Activated CD8-positive, alpha-beta T cell treated with anti-CD3 and anti-CD28 coated beads for 36 hours (primary cell): Measurements from ENCODE around the gene LRRC3B. TPM values are rescaled to one million over a fixed set of nuclear protein-coding genes. Genes with fewer than 3 reads are reported as not detected.

Source experiments
- ATAC-seq: fragments of 200-7000 bp; cut with Tn5 transposase; one replicate; pipeline ENCODE4 v1.10.0; 2021; ENCODE audit warnings: mild to moderate bottlenecking, moderate library complexity
- CTCF ChIA-PET: fragments of 350-600 bp; sonication (Branson Sonifier 250); formaldehyde crosslinking; loops from one replicate; lab custom pipeline; 2021; ENCODE audit warnings: antibody characterized with exemption; lab: Charles Lee
- POLR2A ChIA-PET: fragments of 350-600 bp; sonication (Branson Sonifier 250); formaldehyde crosslinking; loops from one replicate; lab custom pipeline; 2021; ENCODE audit warnings: antibody characterized with exemption; lab: Charles Lee
- DNase-seq: peaks from one replicate; pipeline ENCODE4 v3.0.0-alpha.2; 2020
- H3K27ac Mint-ChIP-seq: one replicate; pipeline ENCODE4 v1.8.0; 2021; ENCODE audit warnings: mild to moderate bottlenecking, mixed read lengths
- H3K27me3 Mint-ChIP-seq: one replicate; pipeline ENCODE4 v1.8.0; 2021; ENCODE audit warnings: mixed read lengths
- H3K36me3 Mint-ChIP-seq: one replicate; pipeline ENCODE4 v1.8.0; 2021; ENCODE audit warnings: low read depth, mixed read lengths
- H3K4me1 Mint-ChIP-seq: one replicate; pipeline ENCODE4 v1.8.0; 2021; ENCODE audit warnings: low read depth, mixed read lengths
- H3K4me3 Mint-ChIP-seq: one replicate; pipeline ENCODE4 v1.8.0; 2021; ENCODE audit warnings: mild to moderate bottlenecking, moderate library complexity, mixed read lengths
- H3K9me3 Mint-ChIP-seq: one replicate; pipeline ENCODE4 v1.8.0; 2021; ENCODE audit warnings: mixed read lengths
- CTCF ChIP-seq: fragments of 200-600 bp; IDR thresholded peaks from one replicate; pipeline ENCODE4 v1.8.0; 2022; ENCODE audit warnings: antibody characterized with exemption, mild to moderate bottlenecking
- intact Hi-C: fragments of 100-400 bp; cut with micrococcal nuclease; formaldehyde crosslinking; loops from one replicate; pipeline ENCODE4 v1.10.0; 2022
- total RNA-seq, 2 experiments: library from RNA; stranded (reverse); gene quantifications; one replicate each; pipeline ENCODE4 v1.2.3, GENCODE V29; 2021

LRRC3B gene
- total RNA-seq, 2 experiments from 2014 or later = not detected

DNA sequence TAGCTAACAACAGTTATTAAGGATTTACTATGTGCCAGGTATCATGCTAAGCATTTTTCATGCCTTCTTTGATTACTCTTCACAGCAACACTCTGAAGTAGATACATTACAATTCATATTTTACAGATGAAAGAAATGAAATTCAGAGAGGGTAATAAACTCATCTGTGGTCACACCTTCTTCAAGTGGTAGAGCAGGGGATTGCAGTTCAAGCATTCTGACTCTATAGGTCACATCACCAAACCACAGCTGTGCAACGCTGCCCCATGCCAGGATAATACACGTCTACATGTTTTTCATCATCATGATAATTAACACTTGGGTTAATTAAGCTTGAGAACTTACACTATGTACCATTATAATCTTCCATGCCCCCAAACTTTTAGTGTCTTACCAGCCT, 98.5 kb downstream of the LRRC3B start:
- no peaks in the 10 kb centered on the region for H3K4me1 Mint-ChIP-seq
- H3K9me3 Mint-ChIP-seq = peaks cover 1% of the 10 kb centered on the region
- intact Hi-C loops = no loop called here
- ChIA-PET POLR2A (no interaction called here), CTCF (no interaction called here)
- H3K36me3 Mint-ChIP-seq = no peaks in the 10 kb centered on the region
- no peak overlapping the region for H3K4me3 Mint-ChIP-seq
- ATAC-seq (no peak), DNase-seq (no peak)
- H3K27me3 Mint-ChIP-seq = no peaks in the 10 kb centered on the region
- TF ChIP-seq CTCF = no peak
- H3K27ac Mint-ChIP-seq = no peak overlapping the region

- no peaks in the 10 kb centered on the region for H3K27me3 Mint-ChIP-seq
- H3K36me3 Mint-ChIP-seq = no peaks in the 10 kb centered on the region
- CTCF ChIA-PET = no interaction called here
- TF ChIP-seq CTCF = no peak
- H3K27ac Mint-ChIP-seq = no peak overlapping the region
- ATAC-seq (no peak), DNase-seq (no peak)
- H3K9me3 Mint-ChIP-seq = peaks cover 5% of the 10 kb centered on the region
- POLR2A ChIA-PET = no interaction called here
- no peak overlapping the region for H3K4me3 Mint-ChIP-seq
- intact Hi-C loops = no loop called here
- no peaks in the 10 kb centered on the region for H3K4me1 Mint-ChIP-seq
These were observed 109.3 kb downstream of the LRRC3B start for GRCh38 chr3:26731843-26732242.

DNA sequence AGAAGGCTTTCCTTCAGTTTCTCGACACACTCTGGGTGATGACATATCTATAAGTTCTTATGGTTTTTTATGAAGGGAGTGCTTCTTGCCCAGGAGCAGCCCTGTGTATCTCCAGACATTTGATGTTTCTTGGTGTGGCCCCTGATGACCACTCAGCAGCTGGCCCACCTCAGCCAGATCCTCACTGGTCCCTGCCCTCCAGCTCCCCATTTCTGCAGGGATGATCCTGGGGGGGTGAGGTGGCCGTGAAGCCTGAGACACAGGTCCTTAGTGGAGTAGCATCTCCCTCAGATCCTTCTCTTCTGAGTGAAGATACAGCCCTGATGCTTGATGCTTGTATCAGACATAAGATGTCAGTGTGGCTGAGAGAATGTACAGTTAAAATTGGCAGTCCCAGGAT, 127.7 kb downstream of the LRRC3B start:
- intact Hi-C loops = no loop called here
- no peak overlapping the region for H3K4me3 Mint-ChIP-seq
- no peaks in the 10 kb centered on the region for H3K4me1 Mint-ChIP-seq
- no peaks in the 10 kb centered on the region for H3K36me3 Mint-ChIP-seq
- ChIA-PET POLR2A (no interaction called here), CTCF (no interaction called here)
- peaks cover 4% of the 10 kb centered on the region for H3K9me3 Mint-ChIP-seq
- no peak for DNase-seq
- no peak for TF ChIP-seq CTCF
- H3K27ac Mint-ChIP-seq = no peak overlapping the region
- no peak for ATAC-seq
- H3K27me3 Mint-ChIP-seq = no peaks in the 10 kb centered on the region

DNA sequence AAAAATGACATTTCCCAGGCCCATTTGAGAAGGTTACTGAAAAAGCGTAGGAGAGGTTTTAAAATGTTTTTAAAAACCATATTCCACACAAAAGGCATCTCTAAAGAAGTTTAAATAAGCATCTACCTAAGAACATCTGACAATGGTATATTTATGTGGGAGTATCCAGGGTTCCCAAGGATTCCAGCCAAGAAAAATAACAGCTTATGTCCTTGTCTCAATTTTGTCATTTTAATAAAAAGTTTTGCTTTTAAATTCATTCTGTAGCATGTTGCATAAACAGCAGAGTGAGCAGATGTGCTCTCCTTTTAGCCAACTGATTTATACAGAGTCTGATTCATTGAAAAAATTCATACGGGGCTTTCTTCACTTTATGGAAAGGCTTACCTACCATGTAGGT, 129.9 kb downstream of the LRRC3B start:
- DNase-seq (no peak), ATAC-seq (no peak)
- POLR2A ChIA-PET = no interaction called here
- Mint-ChIP-seq H3K27me3 (no peaks in the 10 kb centered on the region), H3K4me3 (no peak overlapping the region), H3K4me1 (no peaks in the 10 kb centered on the region), H3K36me3 (no peaks in the 10 kb centered on the region), H3K27ac (no peak overlapping the region), H3K9me3 (peaks cover 4% of the 10 kb centered on the region)
- intact Hi-C loops = no loop called here
- CTCF ChIA-PET = no interaction called here
- no peak for TF ChIP-seq CTCF

DNA sequence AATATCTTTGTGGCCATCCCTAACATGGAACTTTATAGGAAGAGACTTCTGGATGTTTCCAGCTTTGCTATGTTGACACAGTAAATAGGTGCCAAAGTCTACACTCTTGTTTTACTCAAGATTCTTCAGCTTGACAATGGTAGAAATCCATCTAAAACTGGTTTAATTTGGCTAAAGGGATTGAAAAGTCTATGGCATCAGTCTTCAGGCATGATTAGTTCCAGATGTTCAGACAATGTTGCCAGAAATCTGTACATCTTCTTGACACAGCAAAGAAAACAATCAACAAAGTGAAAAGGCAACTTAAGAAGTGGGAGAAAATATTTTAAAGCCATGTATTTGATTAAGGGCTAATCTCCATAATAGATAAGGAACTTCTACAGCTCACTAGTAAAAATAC, 130.5 kb downstream of the LRRC3B start:
- Mint-ChIP-seq H3K4me3 (no peak overlapping the region), H3K4me1 (no peaks in the 10 kb centered on the region), H3K27ac (no peak overlapping the region), H3K9me3 (peaks cover 3% of the 10 kb centered on the region), H3K27me3 (no peaks in the 10 kb centered on the region), H3K36me3 (no peaks in the 10 kb centered on the region)
- DNase-seq (no peak), ATAC-seq (no peak)
- POLR2A ChIA-PET = no interaction called here
- intact Hi-C loops = no loop called here
- no peak for TF ChIP-seq CTCF
- CTCF ChIA-PET = no interaction called here
